SK-N-MC (cell line): ENCODE results near the gene CCDC183.

Source experiments
- EZH2 ChIP-seq: fragments of 200-600 bp; sonication (generic); IDR thresholded peaks from one replicate; pipeline ENCODE4 v1.6.1; 2017; ENCODE audit warnings: antibody characterized with exemption
- POLR2AphosphoS5 ChIP-seq: IDR thresholded peaks from 2 replicates; pipeline ENCODE4 v1.6.1; 2012; ENCODE audit warnings: mild to moderate bottlenecking, low read depth, low read length, borderline replicate concordance

GRCh38 chr9:136829412-136829811, 33.3 kb downstream of the CCDC183 start:
- TF ChIP-seq POLR2AphosphoS5 (no peak; the same call in 1 of the 2 replicates), EZH2 (no peak)
